DOHH2 (cell line): ENCODE measurements around the gene ABLIM1.

ENCODE experiments used
- H3F3A ChIP-seq: fragments of 200-600 bp; sonication (generic), shearing (Covaris generic); 2 replicates; pipeline ENCODE4 v1.6.0; 2016; ENCODE audit warnings: antibody characterized with exemption, mild to moderate bottlenecking; ENCODE audit not compliant: control insufficient read depth, insufficient read depth
- H3K27ac ChIP-seq: fragments of 200-600 bp; sonication (generic); 2 replicates; pipeline ENCODE4 v1.5.1; 2014; ENCODE audit warnings: low read depth, mild to moderate bottlenecking, low read length, moderate library complexity
- H3K27me3 ChIP-seq: fragments of 200-600 bp; sonication (generic); 2 replicates; pipeline ENCODE4 v1.6.1; 2014; ENCODE audit warnings: mild to moderate bottlenecking, low read length, mixed read lengths; ENCODE audit not compliant: control insufficient read depth
- H3K36me3 ChIP-seq: fragments of 200-600 bp; sonication (generic); 2 replicates; pipeline ENCODE4 v1.6.1; 2014; ENCODE audit warnings: mild to moderate bottlenecking, low read length, moderate library complexity, mixed read lengths; ENCODE audit not compliant: control insufficient read depth
- H3K4me1 ChIP-seq: fragments of 200-600 bp; sonication (generic); 2 replicates; pipeline ENCODE4 v1.6.1; 2014; ENCODE audit warnings: mild to moderate bottlenecking, low read length, mixed read lengths; ENCODE audit not compliant: control insufficient read depth
- H3K4me2 ChIP-seq: fragments of 200-600 bp; sonication (generic); 2 replicates; pipeline ENCODE4 v1.6.0; 2014; ENCODE audit warnings: mild to moderate bottlenecking, low read length, moderate library complexity
- H3K4me3 ChIP-seq: fragments of 200-600 bp; sonication (generic); 2 replicates; pipeline ENCODE4 v1.5.1; 2014; ENCODE audit warnings: mild to moderate bottlenecking, low read length, mixed read lengths
- H3K79me2 ChIP-seq: fragments of 200-600 bp; sonication (generic); 2 replicates; pipeline ENCODE4 v1.6.1; 2014; ENCODE audit warnings: mild to moderate bottlenecking, low read length, mixed read lengths; ENCODE audit not compliant: control insufficient read depth
- H3K9me2 ChIP-seq: fragments of 200-600 bp; sonication (generic); replicated peaks from 2 replicates; pipeline ENCODE4 v1.6.1; 2014; ENCODE audit warnings: mild to moderate bottlenecking, low read length, mixed read lengths; ENCODE audit not compliant: control insufficient read depth
- H3K9me3 ChIP-seq: fragments of 200-600 bp; sonication (generic); 2 replicates; pipeline ENCODE4 v1.6.1; 2014; ENCODE audit warnings: antibody characterized with exemption, low read length, mixed read lengths; ENCODE audit not compliant: control insufficient read depth, insufficient read depth
- H4K20me1 ChIP-seq: fragments of 200-600 bp; sonication (generic); 2 replicates; pipeline ENCODE4 v1.6.0; 2014; ENCODE audit warnings: low read depth, mild to moderate bottlenecking, antibody characterized with exemption, low read length, moderate library complexity; ENCODE audit not compliant: control insufficient read depth, insufficient read depth
- CTCF ChIP-seq: fragments of 200-600 bp; sonication (generic); IDR thresholded peaks from one replicate; pipeline ENCODE4 v1.5.1; 2014; ENCODE audit warnings: antibody characterized with exemption, mild to moderate bottlenecking, low read depth, low read length; ENCODE audit not compliant: poor library complexity, severe bottlenecking
- EZH2phosphoT487 ChIP-seq: fragments of 200-600 bp; sonication (generic); IDR thresholded peaks from 2 replicates; pipeline ENCODE4 v1.6.1; 2017; ENCODE audit warnings: borderline replicate concordance, mild to moderate bottlenecking, antibody characterized with exemption, low read length, moderate library complexity, mixed read lengths

ABLIM1 gene

GRCh38 chr10:114605155-114605797 is 52.8 kb downstream of the ABLIM1 start:
- H4K20me1 ChIP-seq: no peaks in the 10 kb centered on the region
- H3K4me3 ChIP-seq: no peak overlapping the region
- H3K4me2 ChIP-seq: no peak overlapping the region
- no peaks in the 10 kb centered on the region for H3K27me3 ChIP-seq
- H3K9me3 ChIP-seq: no peaks in the 10 kb centered on the region
- no peaks in the 10 kb centered on the region for H3K36me3 ChIP-seq
- no peaks in the 10 kb centered on the region for H3K79me2 ChIP-seq
- H3K4me1 ChIP-seq: no peaks in the 10 kb centered on the region
- TF ChIP-seq CTCF (no peak), EZH2phosphoT487 (no peak)
- H3K9me2 ChIP-seq: no peaks in the 10 kb centered on the region
- no peaks in the 10 kb centered on the region for H3F3A ChIP-seq
- H3K27ac ChIP-seq: no peak overlapping the region

GRCh38 chr10:114604357-114605130 is 53.5 kb downstream of the ABLIM1 start:
- Histone ChIP-seq H3K4me3 (no peak overlapping the region), H3K9me3 (no peaks in the 10 kb centered on the region), H3K27ac (no peak overlapping the region), H4K20me1 (no peaks in the 10 kb centered on the region), H3K36me3 (no peaks in the 10 kb centered on the region), H3F3A (no peaks in the 10 kb centered on the region), H3K4me2 (no peak overlapping the region), H3K79me2 (no peaks in the 10 kb centered on the region), H3K4me1 (no peaks in the 10 kb centered on the region), H3K27me3 (no peaks in the 10 kb centered on the region), H3K9me2 (no peaks in the 10 kb centered on the region)
- TF ChIP-seq CTCF (no peak), EZH2phosphoT487 (no peak)

GRCh38 chr10:114603948-114604347 is 54.1 kb downstream of the ABLIM1 start:
- Histone ChIP-seq H3K4me1 (no peaks in the 10 kb centered on the region), H3K27me3 (no peaks in the 10 kb centered on the region), H3K4me3 (no peak overlapping the region), H3K79me2 (no peaks in the 10 kb centered on the region), H3K9me2 (no peaks in the 10 kb centered on the region), H3F3A (no peaks in the 10 kb centered on the region), H4K20me1 (no peaks in the 10 kb centered on the region), H3K36me3 (no peaks in the 10 kb centered on the region), H3K27ac (no peak overlapping the region), H3K4me2 (no peak overlapping the region), H3K9me3 (no peaks in the 10 kb centered on the region)
- no peak for TF ChIP-seq CTCF
- TF ChIP-seq EZH2phosphoT487: no peak
